GM21619 (cell line): ENCODE measurements around the gene TANGO2.

Experiments
- ATAC-seq: cut with Tn5 transposase; IDR thresholded peaks from one replicate; pipeline ENCODE4 v1.9.1; 2021; ENCODE audit not compliant: unreplicated experiment

The TANGO2 gene

GRCh38 chr22:20043057-20043996 is 22.4 kb downstream of the TANGO2 start:
- ATAC-seq = no peak

DNA sequence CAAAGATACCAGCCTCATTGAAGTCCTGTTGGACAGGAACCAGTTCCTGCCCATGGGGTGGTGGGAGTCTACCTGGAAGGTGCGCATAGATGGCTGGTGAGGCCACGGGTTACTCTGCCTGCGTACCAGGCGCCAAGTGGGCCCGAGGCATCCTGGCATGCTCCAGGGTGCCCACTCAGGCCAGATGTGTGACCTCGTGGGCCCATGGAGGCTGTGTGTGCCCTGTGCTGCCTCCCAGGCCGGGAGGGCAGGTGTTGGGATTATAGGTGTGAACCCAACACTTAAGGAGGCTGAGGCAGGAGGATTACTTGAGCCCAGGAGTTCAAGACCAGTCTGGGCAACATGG is 23.1 kb downstream of the TANGO2 start:
- ATAC-seq = no peak

GRCh38 chr22:20044495-20045151 is 23.7 kb downstream of the TANGO2 start:
- ATAC-seq = no peak

GRCh38 chr22:20046730-20047129 is 25.8 kb downstream of the TANGO2 start:
- no peak for ATAC-seq

- ATAC-seq = no peak
These were observed 31.0 kb downstream of the TANGO2 start for GRCh38 chr22:20051927-20052308.

DNA sequence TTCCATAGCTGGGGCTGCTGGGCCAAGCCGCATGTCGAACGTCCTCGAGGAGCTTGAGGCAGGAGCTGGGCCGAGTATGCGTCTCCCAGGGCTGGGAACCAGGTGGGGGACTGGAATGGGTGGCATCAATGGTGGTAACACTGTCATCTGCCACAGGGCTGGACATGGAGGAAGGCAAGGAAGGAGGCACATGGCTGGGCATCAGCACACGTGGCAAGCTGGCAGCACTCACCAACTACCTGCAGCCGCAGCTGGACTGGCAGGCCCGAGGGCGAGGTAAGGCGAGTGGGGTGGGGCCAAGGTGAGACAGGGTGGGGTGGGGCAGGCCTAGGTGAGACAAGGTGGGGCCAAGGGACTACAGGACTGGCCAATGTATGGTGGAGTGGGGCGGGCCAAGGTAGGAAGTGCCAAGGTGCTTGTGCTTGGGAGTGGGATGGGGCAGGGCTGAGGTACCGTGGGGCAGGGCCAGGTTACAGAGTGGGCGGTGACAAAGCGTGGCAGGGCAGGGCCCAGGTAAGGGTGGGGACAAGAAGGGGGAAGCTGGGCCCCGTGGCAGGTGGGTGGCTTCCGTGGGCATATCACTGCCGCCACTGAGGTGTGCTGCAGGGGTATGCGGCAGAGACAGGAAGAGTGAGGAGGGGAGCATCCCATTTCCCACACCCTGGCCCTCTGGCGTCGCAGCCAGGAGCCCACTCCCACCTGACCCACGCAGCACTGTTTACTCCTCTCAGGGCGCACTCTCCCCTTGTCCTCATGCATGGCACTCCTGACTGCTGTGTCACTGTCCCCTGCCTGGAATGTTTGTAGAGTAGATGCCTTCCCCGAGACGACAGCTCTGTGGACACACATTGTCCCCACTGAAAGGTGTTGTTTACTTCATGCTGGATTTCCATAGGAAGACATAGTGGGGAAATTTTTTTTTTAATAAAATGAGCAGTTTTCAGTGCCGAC is 31.7 kb downstream of the TANGO2 start:
- no peak for ATAC-seq

DNA sequence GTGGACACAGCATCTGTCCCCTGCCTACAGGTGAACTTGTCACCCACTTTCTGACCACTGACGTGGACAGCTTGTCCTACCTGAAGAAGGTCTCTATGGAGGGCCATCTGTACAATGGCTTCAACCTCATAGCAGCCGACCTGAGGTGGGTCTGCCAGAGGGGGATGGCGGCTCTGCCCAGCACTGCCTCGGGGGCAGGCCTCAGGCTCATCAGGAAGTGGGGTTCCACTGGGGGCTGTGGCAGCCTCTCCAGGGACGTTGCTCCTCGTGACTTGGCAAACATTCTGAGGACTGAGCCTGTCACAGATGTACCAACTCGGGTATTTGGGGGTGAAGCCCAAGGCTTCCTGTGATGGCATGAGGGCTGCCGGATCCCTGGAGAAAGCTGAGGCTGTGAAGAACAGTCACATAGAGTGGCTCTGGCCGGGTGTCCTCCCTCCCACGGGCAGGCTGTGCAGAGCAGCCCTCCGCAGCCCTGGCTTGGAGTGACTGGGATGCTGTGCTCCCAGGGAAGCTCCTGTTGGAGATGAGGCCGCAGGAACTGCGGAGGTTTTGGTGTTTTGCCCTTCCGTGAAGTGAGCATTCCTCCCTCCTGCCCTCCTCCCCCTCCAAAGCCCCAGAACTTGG is 32.6 kb downstream of the TANGO2 start:
- ATAC-seq = no peak

DNA sequence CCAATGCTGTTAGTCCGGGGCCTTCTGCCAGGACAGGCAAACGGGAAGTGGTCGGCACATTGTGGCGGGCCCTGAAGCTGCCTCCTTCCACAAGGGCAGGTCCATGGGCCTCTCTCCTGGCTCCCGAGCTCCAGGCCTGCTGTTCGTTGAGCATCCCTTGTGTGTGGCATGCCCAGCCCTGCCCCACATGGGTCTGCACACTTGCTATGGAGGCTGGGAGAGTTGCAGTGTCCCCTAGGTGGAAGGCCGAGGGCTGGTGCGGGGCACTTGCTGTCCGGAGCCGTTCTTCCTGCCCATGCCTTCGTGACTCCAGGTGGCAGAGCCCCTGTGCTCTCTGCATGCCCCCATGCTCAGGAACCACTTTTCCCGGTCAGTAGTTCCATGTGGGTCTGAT is 33.1 kb downstream of the TANGO2 start:
- ATAC-seq = no peak

- ATAC-seq = no peak
These were observed 33.6 kb downstream of the TANGO2 start for GRCh38 chr22:20054485-20054884.

GRCh38 chr22:20055144-20055543 is 34.2 kb downstream of the TANGO2 start:
- no peak for ATAC-seq

GRCh38 chr22:20055654-20056053 is 34.7 kb downstream of the TANGO2 start:
- ATAC-seq = no peak

- no peak for ATAC-seq
These were observed 35.3 kb downstream of the TANGO2 start for GRCh38 chr22:20056161-20056560.

GRCh38 chr22:20056696-20057386 is 35.9 kb downstream of the TANGO2 start:
- ATAC-seq = no peak

DNA sequence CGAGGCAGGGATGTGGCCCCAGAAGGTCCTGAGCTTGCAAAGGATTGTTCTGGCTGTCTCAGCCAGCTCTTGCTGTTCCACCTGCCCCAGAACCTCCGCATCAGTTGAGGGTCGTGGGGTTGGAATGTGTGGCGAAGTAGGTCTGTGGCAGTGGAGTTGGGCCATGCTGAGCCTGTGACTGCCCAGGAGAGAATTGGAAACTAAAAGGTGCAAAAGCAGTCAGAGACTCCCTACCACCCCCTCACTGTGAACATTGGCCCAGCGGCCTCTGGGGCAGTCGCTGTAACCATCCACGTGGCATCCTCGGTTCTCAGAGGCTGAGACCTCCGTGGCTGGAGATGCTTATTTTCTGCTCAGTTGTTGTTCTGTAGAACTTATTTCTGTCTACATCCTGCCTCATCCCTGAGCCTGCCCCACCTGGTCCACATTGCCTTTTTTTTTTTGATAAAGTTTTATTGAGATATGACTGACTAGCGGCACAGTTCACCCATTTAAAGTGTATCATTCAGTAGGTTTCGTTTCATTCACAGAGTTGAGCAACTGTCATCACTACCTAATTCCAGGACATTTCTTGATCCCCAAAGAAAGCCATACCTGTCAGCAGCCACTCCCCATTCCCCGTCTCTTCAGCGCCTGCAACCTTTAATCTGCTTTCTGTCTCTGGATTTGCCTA is 36.8 kb downstream of the TANGO2 start:
- no peak for ATAC-seq

GRCh38 chr22:20058989-20059770 is 38.3 kb downstream of the TANGO2 start:
- no peak for ATAC-seq

- ATAC-seq = no peak
These were observed 40.0 kb downstream of the TANGO2 start for GRCh38 chr22:20060700-20061480.

DNA sequence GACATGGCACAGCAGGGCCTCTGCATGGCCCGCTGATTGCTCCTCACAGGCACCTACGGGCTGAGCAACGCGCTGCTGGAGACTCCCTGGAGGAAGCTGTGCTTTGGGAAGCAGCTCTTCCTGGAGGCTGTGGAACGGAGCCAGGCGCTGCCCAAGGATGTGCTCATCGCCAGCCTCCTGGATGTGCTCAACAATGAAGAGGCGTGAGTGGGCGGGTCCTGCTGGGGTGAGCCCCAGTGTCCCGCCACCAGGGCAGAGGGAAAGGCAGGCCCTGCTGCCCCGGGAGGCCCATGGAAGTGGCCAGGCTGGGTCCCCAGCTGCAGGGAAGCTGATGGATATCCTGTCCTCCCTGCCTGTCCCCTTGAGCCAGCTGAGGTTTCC is 40.6 kb downstream of the TANGO2 start:
- no peak for ATAC-seq

- no peak for ATAC-seq
These were observed 41.3 kb downstream of the TANGO2 start for GRCh38 chr22:20062043-20062765.
